Stimulated activated CD8-positive, alpha-beta memory T cell treated with anti-CD3 and anti-CD28 coated beads, Interleukin-4, amount 100 ng/mL, for 4 hours (primary cell): Measurements from ENCODE around the gene ELOVL2.

ENCODE experiments used
- DNase-seq, 2 donors: peaks; one replicate each; pipeline ENCODE4 v3.0.0-alpha.2; 2020; ENCODE audit warnings: low read depth in 2 of 2, low spot score in 1 of 2

ELOVL2 gene

DNA sequence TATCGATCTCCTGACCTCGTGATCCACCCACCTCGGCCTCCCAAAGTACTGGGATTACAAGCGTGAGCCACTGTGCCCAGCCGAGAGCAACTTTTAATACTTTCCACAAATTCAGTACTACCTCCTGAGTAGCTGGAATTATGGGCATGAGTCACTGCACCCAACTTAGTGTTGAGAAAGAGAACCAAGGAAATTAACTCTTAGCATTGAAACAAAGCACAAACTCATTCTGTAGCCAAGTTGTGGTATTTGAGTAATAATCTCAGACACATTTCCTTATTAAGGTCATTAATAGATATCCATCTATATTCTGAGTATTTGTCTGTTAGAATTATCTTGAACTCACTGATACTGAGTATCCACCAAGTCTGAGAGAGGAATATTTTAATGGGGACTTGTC lies 14.3 kb upstream of the ELOVL2 start:
- DNase-seq: no peak

DNA sequence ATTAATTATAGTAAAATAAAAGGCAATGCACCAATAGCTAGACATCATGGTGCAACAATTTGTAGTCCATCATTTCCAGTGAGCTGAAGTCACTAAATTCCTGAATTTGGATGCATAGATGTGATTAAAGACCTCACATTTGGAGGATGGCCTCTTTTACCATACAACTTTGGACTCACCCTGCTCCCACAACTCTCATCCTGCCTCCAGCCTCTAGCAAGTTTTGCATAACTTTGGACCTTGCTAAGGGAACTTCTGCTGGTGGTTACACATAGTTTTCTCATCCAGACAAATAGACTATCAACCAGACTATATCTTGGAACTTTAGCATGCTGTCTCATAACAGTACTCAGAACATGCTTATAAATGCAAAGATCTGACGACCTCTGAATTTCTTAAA lies 12.8 kb upstream of the ELOVL2 start:
- no peak for DNase-seq

DNA sequence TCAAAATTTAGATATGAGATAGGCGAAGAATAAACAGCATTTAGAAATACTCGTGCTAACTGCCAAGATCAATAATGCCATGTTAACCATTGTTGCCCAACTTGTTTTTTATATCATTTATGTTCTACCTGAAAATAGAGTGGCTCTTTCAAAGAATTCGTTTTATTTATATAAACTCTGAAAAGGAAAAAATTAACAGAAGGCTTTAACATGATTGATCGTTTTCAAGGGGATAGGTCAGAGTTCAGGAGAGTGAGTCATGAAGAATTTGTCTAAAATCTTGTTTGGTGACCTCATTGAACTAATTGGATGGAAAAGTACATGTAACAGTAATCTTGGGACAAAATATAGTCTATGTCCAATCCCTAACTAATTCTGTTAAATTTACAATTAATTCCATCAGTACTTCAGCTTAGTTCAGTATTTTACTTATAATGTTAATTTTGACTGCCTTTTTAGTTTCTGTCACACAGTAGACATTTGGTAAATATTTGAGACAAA lies 11.1 kb upstream of the ELOVL2 start:
- DNase-seq: no peak

DNA sequence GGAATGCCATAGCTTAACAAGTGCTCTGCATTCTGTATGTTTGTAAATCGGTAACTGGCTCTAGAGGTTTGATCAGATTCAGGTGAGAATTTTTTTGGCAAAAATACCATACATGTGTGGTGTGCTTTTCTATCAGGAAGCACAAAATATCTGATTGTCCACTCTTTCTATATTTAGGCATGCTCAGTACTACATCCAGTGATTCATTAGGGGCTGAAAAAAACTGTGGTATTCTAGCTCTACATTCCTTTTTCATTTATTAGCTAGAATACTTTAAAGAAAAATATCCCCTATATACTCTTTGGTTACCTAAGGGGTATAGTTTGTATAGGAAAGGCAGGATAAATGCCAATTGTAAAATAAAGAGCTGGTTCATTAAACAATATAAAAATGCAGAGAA lies 10.6 kb upstream of the ELOVL2 start:
- no peak for DNase-seq

DNA sequence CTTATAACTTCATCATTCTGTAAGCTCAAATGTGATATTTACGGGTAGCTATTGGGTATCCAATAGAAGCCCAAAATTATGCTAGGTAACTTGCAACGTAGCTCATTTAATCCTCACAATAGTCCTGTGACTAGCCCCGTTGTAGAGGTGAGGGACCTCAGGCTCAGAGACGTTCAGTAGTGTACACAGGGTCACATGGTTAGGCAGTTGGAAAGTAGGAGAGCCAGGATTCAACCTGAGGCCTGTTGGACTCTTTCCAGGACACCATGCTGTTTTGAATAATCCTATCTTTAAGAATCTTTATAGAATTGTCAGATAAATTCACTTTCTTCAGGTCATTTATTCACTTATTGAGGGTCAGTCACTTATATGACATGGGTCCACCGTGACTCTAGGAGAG lies 9.2 kb upstream of the ELOVL2 start:
- DNase-seq: no peak

DNA sequence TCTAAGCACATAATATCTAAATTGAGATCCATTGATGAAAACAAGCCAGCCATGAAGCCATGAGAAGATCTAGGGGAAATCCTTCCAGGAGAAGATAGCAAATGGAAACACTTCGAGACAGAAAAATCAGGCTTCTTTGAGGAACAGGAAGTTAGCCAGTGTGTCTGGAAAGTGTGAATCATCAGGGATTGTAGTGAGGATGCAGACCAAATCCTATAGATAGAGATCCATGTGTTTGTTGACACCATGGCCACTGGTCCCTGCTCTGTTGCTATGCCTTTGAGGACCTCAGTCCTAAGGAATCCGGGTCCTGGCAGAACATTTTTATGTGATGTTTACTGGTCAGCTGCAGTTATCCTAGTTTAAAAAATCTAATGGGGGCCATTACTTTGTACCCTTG lies 6.6 kb upstream of the ELOVL2 start:
- no peak for DNase-seq

DNA sequence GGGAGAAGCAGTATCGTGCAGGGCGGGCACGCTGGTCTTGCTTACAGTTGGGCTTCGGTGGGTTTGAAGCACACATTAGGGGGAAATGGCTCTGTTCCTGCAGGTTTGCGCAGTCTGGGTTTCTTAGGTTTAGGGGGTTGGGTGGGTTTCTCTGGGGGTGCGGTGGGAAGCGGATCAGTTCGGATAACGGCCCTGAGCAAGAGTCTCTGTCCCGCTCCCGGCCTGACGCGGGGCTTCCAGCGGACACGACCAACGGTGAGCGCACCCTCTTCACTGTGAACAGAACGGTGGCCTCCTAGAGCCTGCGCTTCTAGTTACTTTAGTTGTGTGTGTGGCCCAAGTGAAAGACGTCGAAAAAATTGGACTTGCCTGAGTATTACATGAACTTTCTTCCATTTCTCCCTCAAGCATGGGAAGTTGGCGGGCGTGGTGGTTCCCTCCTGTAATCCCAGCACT lies 635 bp upstream of the ELOVL2 start:
- no peak for DNase-seq

DNA sequence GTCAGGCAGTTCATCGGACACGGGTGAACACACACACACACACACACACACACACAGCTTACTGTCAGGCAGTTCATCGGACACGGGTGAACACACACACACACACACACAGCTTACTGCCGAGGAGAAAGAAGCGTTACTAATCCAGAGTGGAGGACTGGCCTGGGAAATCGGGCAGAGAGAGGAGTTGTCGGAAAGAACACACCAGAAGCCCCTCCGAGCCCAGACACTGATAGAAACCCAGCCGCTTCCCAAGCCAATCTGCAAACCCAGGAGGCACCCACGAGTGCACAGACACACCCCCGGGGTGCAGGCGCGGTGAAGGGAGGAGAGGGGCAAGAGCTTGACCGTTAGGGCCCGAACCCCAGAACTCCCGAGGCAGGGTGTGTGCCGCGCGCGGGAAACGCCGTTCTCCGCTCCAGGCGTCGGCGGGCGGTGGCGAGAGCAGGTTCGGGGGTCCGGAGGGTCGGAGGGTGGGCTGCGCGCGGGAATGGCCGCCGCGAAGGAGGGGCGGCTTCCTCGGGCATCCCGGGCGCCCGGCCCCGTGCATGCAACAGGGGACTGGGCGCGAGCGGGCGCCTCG lies 636 bp downstream of the ELOVL2 start:
- no peak for DNase-seq

DNA sequence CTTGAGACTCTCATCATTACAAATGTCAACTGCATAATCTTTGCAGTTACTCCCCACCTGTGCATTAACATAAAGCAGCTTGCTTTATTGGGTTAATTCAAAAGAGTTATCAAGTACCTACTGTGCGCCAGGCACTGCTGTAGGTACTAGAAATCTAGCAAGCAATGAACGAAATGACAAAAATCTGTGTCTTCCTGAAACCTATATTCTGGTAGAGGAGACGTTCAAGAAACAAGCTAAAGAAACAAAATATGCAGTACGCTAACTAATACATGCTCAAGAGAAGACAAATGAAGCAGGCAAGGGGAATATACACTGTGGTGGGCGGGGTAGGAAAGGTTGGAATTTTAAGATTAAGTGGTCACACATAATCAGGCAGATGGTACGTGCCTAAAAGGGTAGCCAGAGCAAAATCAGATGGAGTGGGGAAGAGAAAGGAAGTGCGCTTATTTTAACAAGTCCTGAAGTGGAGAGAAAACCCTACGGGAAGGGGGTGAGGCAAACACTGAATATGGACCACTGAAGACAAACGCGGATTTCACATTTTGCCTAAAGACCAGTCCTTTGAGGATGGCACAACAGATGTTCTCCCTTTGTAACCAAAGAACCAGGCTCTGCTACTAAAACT lies 1.2 kb downstream of the ELOVL2 start:
- no peak for DNase-seq

DNA sequence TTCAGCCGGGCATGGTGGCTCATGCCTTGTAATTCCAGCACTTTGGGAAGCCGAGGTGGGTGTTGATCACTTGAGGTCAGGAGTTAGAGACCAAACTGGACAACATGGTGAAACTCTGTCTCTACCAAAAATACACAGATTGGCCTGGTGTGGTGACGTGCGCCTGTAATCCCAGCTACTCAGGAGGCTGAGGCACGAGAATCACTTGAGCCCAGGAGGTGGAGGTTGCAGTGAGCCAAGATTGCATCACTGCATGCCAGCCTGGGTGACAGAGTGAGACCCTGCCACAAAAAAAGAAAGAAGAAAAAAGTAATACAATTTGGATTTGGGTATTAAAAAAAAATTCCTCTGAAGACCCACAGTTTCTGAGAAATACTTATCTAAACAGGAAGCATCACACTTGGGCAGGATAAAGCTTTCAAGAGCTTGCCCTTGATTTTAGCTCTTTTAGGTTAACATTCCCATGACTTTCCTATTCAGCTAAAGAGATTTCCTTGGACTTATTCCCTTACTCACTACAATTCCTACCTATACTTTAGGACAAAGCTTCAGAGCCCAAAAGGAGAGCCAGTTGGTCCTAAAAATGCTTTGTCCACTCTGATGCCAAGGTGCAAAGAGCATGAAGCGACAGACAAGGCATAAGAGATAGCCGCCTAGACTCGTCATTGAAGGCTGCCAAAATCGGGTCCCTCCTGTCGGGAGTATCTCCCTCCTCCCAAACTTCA lies 1.9 kb downstream of the ELOVL2 start:
- DNase-seq: no peak

DNA sequence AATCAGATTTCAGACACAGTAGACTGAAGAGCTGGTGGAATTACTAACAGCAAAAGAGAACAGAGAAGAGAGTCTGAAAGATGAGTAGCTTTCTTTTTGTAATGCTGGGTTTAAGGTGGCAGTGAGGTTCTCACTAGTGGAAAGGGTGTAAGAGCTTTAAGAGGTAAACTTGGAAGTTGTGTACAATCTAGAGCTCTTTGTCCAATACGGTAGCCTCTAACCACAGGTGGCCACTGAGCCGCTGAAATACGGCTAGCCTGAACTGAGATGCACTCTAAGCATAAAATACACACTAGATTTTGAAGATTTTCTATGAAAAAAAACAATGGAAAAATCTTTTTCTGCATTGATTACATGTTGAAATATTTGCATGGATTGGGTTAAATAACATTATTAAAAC lies 4.0 kb downstream of the ELOVL2 start:
- no peak for DNase-seq

DNA sequence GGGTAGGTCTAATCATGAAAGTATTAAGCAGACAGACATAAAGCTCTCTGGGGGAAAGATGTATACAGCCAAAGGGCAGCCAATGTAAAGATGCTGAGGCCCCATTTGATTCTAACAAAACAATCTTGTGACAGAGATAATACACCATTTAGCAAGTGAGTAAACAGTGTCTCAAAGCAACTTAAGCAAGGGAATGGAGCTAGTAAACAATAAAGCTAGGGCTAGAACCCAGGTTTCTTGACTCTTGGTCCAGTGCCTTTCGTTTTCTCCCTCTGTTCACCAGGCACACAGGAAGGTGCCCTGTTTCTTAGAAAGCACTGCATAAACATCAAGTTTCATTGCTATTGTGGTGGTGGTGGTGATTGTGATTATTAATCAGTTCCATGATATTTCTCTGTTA lies 5.1 kb downstream of the ELOVL2 start:
- no peak for DNase-seq

DNA sequence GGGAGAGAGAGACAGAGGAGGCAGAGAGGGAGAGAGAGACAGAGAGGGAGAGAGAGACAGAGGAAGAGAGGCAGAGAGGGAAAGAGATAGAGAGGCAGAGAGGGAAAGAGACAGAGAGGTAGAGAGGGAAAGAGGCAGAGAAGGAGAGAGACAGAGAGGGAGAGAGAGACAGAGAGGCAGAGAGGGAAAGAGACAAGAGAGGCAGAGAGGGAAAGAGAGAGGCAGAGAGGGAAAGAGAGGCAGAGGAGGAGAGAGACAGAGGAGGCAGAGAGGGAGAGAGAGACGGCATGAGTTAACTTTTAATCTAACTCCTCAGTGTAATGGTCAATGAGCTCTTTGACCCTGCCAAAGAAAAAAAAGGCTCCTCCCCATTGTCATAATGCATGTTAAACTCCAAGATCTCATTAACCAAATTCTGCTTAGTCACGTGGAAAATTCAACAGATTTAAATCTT lies 7.1 kb downstream of the ELOVL2 start:
- no peak for DNase-seq

DNA sequence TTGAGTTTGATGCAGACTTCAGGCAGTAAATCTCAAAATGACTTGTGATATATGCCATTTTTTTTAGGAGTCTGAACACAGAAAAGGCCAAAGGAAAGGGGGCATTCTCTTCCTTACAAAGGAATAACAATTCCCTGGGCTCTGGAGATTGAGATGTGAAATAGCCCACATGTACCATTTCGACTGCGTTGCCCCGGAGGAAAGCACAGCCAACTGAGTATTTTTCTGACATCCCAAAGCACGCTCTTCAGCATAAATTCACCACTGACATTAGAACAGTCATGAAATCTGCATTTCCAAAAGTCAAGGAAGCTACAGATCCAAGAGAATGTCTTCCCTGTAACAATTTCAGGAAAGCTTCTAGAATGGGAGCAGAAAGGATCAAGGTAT lies 7.8 kb downstream of the ELOVL2 start:
- no peak for DNase-seq

DNA sequence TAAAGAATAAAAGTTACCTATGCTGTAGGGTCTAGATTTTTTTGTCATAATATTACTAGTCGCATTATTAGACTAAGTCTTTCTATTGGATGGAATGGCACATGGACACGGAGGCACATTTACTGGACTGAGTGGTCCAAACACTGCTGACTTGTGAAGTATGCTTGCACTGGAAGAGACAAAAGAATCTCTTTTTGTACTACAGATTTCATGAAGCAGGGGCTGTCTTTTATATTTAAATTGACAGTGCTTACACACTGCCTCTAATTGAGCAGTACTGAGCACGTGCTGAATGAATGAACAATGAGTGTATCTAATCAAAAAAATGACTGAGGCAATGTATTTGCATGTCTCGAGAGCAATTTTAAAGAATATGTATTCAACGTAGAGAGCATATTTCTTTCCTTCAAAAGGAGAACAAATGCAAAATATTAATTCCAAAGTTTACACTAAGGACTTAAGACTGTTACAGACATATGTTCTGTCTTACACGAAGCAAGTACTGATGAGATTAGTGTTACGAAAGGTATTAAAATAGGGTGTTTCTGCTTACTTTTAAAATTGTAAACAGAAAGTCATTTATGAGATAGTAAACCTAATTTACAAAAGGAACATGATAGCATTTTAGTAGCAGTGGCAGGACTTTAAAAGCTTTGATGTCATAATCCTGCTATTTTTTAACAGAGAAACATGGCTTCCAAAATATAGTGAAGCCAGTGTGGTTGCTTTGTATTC lies 8.3 kb downstream of the ELOVL2 start:
- no peak for DNase-seq

DNA sequence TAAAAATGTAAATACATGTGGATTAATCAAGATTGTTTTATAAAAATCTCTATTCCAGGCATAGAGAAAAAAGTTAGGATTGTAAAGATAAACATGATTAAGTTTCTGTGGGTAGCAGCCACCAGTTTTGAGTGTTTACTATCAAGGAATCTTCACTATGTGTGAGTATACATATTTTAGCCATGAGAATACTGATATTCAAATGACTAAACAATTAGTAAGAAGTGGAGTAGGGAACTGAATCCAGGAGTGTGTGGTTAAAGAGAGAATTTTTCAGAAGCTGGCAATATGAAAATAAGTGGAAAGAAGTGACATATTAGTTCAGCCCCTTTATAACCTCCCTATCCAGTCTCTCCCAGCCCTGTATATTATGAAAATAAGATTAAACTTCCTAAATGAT lies 10.3 kb downstream of the ELOVL2 start:
- DNase-seq: no peak

DNA sequence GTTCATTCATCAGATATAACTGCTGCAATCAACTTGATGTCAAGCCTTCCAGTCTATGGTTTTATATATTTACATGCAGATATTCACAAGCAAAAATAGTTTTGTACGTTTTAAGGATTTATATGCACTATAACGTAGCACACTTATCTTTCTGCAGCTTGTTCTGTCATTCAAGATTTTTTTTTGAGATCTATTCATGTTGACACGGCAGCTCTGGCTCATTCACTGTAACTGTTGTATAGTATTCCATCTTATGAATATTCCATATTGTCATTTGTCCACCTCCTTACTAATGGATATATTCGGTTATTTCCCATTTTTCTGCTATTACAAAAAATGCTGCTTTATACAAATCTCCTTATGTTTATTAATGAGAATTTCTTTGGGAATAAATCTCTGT lies 13.2 kb downstream of the ELOVL2 start:
- DNase-seq: no peak

DNA sequence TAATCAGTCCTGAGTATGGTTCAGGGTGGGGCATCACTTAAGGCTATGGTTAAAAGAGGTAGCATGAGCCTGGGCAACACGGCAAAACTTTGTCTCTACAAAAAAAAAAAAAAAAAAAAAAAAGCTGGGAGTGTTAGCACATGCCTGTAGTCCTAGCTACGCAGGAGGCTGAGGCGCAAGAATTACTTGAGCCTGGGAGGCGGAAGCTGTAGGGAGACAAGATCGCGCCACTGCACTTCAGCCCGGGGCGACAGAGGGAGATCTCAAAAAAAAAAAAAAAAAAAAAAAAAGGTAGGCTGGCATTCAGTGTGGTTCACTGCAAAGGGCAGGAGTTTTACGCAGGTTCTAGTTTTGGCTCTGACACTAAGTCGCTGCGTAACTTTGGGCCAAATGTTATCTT lies 15.1 kb downstream of the ELOVL2 start:
- DNase-seq: no peak

DNA sequence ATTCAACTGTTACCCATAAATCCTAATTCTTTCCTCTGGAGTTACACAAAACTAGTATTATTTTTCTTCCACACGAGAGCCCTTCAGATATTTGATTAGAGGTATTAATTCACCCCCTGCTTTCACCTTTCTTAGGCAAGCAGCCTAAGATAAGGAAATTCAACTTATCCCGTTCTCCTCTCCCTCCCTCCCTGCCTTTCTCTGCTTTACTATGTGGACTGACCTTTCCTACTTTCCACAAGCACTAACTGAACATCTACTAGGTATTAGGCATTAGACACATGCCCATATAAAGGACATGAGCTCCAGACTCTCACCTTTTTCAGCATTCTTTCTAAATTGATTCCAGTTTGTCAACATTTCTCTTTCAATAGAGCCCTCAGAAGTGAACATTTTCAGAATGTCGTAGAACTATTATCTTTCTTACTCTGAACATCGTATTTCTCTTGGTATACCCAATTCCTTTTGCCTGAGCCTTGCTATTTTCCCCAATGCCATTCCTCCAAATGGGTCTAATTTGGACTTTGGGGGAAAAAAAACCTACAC lies 16.5 kb downstream of the ELOVL2 start:
- no peak for DNase-seq

DNA sequence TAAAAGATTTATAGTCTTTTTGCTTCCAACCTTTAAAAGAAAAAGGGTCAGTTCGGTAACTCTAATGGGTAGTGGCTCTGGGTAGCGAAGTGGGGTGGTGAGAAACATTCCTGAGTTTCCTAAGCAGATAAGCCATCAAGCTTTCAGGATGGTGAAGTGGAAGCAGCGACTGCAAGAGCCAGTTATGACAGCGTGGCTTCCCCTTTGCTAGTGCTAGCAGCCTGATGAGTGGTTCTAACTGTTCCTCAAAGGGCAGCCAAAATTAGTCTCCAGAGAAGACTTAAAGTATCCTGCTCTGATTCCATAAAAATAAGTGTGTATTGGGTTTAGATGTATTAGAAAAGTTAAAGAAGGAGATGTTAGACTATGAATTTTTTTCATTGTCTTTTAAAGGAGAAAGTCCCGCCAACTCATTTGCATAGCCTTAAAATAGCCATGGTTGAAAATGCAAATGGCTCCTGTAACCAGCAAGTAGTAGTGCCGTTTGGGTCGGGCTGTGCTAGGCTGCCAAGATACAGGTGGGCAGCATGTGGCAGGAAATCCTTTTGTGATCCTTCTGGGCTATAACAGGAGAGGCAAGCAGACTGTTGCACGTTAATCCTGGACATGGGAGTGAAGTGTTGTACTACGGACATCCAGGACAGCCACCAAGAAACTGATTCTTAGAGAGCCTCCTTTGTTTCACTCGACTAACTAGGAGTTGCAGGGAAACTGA lies 18.0 kb downstream of the ELOVL2 start:
- DNase-seq: no peak

DNA sequence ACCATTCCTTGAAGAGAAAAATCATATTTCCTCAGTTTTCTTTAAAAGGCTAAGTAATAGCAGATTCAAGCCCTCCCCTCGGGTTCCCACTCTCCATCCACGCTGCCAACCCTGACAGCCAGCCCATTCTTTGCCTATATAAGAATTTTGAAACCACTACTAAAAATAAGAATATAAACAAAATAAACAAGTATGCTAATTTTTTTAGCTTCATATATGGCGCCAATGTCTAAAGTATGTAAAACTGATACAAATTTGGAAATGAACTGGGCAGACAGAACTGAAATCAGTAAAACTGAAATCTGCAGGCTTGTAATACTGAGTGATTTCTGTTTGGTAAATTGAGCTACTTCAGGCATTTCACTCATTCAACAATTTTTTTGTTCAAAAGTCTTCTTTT lies 19.0 kb downstream of the ELOVL2 start:
- no peak for DNase-seq
